Bronchial epithelial cell (primary cell): ENCODE results near the gene CCM2. TPM values are rescaled to one million over a fixed set of nuclear protein-coding genes. Genes with fewer than 3 reads are reported as not detected.

Source experiments
- DNase-seq: peaks from one replicate; pipeline ENCODE4 v3.0.0-alpha.2; 2010; ENCODE audit warnings: low read depth
- FAIRE-seq: peaks from 2 replicates; lab custom pipeline; 2011; peaks lifted over from hg19 to GRCh38; lab: Jason Lieb, UNC
- H3K27me3 ChIP-seq: 2 replicates; pipeline ENCODE4 v1.5.1; 2011; ENCODE audit warnings: low read length; ENCODE audit not compliant: control insufficient read depth, insufficient read depth
- H3K36me3 ChIP-seq: 2 replicates; pipeline ENCODE4 v1.5.1; 2011; ENCODE audit warnings: low read length; ENCODE audit not compliant: control insufficient read depth, insufficient read depth
- H3K4me3 ChIP-seq: 2 replicates; pipeline ENCODE4 v1.5.1; 2011; ENCODE audit warnings: mild to moderate bottlenecking, low read depth, low read length, control low read depth
- total RNA-seq: library from RNA; depleted of rRNA; stranded (reverse); fragments of >200 nt; gene quantifications from 2 replicates; pipeline ENCODE4 v1.2.1, GENCODE V29; 2014
- TF ChIP-seq, protein P1 (sequence below): IDR thresholded peaks from 2 replicates; pipeline ENCODE4 v1.5.1; 2011; ENCODE audit warnings: mild to moderate bottlenecking, moderate library complexity, low read length, control low read depth, inconsistent platforms; ENCODE audit not compliant: insufficient read depth, severe bottlenecking

Gene CCM2
- total RNA-seq, 1 donor from 2014 or later = 45.0 TPM

DNA sequence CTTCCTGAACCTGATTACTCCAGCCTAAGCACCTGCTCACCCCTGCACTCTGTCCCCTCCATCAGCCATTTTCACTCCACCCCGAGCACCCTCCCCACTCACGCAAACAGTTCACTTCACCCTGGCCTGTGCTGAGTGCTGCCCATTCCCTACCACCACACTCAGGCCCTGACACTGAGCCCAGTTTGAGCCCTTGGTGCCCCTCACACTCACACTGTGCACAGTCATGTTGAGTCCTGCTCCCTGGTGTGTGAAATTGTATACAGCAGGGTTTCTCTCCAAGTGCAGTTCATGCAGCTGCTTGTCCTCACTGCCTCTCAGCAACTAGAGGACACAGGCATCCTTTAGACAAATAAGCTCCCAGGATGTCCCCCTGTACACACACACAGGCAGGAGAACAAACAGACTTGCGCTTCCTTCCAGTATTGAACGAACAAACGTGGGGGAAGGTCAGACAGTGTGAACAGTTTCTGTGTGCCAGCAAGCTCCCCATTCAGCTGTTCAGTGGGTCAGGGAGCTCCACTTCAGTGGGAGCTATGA lies 28.0 kb upstream of the CCM2 start:
- TF ChIP-seq, protein P1, sequence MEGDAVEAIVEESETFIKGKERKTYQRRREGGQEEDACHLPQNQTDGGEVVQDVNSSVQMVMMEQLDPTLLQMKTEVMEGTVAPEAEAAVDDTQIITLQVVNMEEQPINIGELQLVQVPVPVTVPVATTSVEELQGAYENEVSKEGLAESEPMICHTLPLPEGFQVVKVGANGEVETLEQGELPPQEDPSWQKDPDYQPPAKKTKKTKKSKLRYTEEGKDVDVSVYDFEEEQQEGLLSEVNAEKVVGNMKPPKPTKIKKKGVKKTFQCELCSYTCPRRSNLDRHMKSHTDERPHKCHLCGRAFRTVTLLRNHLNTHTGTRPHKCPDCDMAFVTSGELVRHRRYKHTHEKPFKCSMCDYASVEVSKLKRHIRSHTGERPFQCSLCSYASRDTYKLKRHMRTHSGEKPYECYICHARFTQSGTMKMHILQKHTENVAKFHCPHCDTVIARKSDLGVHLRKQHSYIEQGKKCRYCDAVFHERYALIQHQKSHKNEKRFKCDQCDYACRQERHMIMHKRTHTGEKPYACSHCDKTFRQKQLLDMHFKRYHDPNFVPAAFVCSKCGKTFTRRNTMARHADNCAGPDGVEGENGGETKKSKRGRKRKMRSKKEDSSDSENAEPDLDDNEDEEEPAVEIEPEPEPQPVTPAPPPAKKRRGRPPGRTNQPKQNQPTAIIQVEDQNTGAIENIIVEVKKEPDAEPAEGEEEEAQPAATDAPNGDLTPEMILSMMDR = no peak
- H3K36me3 ChIP-seq = no peaks in the 10 kb centered on the region
- peak; percentile 36 for FAIRE-seq
- no peak overlapping the region for H3K4me3 ChIP-seq
- H3K27me3 ChIP-seq = peaks cover 3% of the 10 kb centered on the region
- peak; percentile 38 for DNase-seq

DNA sequence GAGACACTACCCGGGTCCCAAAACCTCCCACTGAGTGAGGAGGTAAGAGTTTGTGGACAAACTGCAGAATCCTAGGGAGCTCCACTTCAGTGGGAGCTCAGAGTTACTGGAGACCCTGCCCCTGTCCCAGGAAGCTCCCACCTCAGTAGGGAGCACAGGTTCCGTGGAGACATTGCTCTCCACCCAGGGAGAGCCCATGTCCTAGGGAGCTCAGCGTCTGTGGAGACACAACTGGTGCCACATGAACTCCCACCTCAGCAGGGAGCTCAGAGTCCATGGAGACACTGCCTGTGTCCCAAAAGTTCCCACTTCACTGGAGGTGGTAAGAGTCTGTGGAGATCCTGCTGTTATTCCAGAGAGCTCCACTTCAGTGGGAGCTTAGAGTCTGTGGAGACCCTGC lies 27.4 kb upstream of the CCM2 start:
- no peak overlapping the region for H3K4me3 ChIP-seq
- TF ChIP-seq, protein P1 = no peak
- FAIRE-seq (no peak), DNase-seq (no peak)
- H3K27me3 ChIP-seq = peaks cover 3% of the 10 kb centered on the region
- no peaks in the 10 kb centered on the region for H3K36me3 ChIP-seq

DNA sequence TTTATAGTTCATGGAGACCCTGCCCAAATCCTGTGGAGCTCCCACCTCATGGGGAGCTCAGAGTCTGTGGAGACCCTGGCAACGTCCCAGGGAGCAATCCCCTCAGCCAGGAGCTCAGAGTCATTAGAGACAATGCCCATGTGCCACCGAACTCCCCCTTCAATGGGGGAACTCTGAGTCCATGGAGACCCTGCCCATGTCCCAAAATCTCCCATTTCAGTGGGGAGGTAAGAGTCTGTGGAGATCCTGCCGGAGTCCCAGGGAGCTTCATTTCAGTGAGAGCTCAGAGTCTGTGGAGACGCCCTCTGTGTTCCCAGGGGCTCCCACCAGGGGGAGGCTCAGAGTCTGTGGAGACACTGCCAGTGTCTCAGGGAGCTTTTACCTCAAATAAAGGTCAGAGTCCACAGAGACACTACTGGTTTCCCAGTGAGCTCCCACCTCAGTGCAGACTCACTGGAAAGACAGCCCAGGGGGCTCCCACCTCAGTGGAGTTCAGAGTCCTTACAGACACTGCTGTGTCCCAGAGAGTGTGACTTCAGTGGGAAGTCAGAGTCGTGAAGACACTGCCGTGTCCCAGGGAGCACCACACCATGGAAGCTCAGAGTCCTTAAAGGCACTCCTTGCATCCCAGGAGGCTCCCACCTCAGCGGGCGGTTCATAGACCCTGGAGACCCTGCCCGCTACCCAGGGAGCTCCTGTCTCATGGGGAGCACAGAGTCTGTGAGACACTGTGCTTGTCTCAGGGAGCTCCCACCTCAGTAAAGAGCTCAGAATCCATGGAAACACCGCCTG lies 26.2 kb upstream of the CCM2 start:
- FAIRE-seq (no peak), DNase-seq (no peak)
- Histone ChIP-seq H3K27me3 (peaks cover 3% of the 10 kb centered on the region), H3K4me3 (no peak overlapping the region), H3K36me3 (peaks cover 1% of the 10 kb centered on the region)
- TF ChIP-seq, protein P1 = peak; percentile 54

DNA sequence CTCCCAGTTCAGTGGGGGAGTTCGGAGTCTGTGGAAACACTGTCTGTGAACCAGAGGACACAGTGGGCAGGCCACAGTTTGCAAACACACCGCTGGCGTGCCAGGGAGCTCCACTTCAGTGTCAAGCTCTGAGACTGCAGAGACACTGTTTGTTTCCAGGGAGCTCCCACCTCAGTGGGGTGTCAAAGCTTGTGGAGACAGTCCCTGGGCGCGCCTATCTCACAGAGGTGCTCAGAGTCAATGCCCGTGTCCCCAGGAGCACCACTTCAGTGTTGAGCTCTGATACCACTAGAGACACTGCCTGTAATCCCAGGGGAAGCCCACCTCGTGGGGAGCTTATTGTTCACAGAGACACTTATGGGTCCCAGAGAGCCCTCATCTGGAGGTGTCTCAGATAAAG lies 25.5 kb upstream of the CCM2 start:
- DNase-seq = no peak
- TF ChIP-seq, protein P1 = no peak
- Histone ChIP-seq H3K27me3 (peaks cover 3% of the 10 kb centered on the region), H3K4me3 (no peak overlapping the region), H3K36me3 (peaks cover 1% of the 10 kb centered on the region)
- FAIRE-seq = no peak

DNA sequence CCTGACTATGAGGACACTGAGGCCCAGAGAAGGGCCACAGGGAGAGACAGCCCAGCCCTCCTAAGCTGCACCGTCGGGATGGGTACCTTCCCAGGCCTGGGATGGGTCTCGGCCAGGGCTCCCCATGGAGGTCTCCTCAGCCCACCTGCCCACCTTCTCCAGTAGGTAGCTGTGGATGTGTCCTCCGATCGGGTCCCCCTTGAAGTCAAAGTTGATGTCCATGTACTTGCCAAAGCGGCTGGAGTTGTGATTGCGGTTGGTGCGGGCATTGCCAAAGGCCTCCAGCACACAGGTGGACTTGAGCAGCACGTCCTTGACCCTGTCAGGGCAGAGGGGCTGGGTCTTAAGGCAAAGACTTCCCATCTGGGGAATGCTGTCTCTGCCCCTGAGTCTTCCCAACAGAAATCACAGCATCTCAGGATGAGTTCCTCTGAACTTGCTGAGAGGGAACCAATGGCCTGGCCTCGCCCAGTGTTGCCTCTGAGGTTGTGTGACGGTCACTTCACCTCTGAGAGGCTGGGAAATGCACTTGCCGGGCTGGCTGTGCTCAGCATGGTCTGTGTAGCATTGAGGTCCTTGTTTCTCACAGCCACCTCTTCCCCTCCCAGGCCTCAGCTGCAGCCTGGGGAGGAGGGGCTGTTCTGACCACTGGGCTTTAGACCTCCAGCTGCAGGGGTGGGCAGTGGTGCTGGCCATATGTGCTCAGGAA lies 24.5 kb upstream of the CCM2 start:
- TF ChIP-seq, protein P1 = no peak
- DNase-seq (no peak), FAIRE-seq (no peak)
- Histone ChIP-seq H3K27me3 (peaks cover 3% of the 10 kb centered on the region), H3K36me3 (peaks cover 1% of the 10 kb centered on the region), H3K4me3 (no peak overlapping the region)
